AG04450 (cell line): Measurements from ENCODE around the gene TARDBP. TPM values are rescaled to one million over a fixed set of nuclear protein-coding genes. Genes with fewer than 3 reads are reported as not detected.

Source experiments
- CTCF ChIA-PET: fragments of 300-600, 350-600 bp; formaldehyde crosslinking; extraction: SDS; loops from one replicate; lab custom pipeline; 2022; ENCODE audit warnings: antibody characterized with exemption, inconsistent platforms; lab: Charles Lee
- POLR2A ChIA-PET: fragments of 350-600 bp; formaldehyde crosslinking; extraction: SDS; loops from one replicate; lab custom pipeline; 2021; ENCODE audit warnings: antibody characterized with exemption, inconsistent platforms; lab: Yijun Ruan, JAX
- DNase-seq: peaks from one replicate; pipeline ENCODE4 v3.0.0-alpha.2; 2011; ENCODE audit warnings: low read depth, low spot score
- H3K27ac ChIP-seq: one replicate; pipeline ENCODE4 v1.5.1; 2012; ENCODE audit warnings: low read depth, low read length, control low read depth
- H3K27me3 ChIP-seq: one replicate; pipeline ENCODE4 v1.6.0; 2012; ENCODE audit warnings: low read length; ENCODE audit not compliant: control insufficient read depth, insufficient read depth
- H3K4me3 ChIP-seq: 2 replicates; pipeline ENCODE4 v1.5.1; 2011; ENCODE audit warnings: mild to moderate bottlenecking, low read depth, low read length, control low read depth
- H3K9me3 ChIP-seq: 2 replicates; pipeline ENCODE4 v1.5.1; 2012; ENCODE audit warnings: low read length; ENCODE audit not compliant: control insufficient read depth, insufficient read depth
- polyA plus RNA-seq: library from polyadenylated mRNA; depleted of rRNA; stranded (reverse); fragments of >200 nt; gene quantifications from 2 replicates; pipeline ENCODE4 v1.2.3, GENCODE V29; 2011
- TF ChIP-seq, protein P1 (sequence below): IDR thresholded peaks from 2 replicates; pipeline ENCODE4 v1.5.1; 2011; ENCODE audit warnings: low read depth, low read length, control low read depth, inconsistent platforms

Gene TARDBP
- polyA plus RNA-seq, 1 experiment = 218 TPM

DNA sequence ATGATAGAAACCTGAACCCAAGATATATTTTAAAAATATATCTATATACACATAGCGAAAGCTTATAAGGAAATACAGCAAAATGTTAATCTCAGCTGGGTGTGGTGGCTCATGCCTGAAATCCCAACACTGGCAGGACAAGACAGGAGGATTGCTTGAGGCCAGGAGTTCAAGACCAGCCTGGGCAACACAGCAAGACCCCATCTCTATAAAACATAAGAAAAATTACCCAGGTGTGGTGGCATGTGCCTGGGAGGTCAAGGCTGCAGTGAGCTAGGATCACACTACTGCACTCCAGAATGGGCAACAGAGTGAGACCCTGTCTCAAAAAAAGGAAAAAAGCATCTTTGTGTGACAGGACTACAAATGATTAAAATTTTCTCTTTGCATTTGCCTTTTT is 53.3 kb downstream of the TARDBP start:
- Histone ChIP-seq H3K4me3 (no peak overlapping the region), H3K27ac (no peak overlapping the region), H3K27me3 (no peaks in the 10 kb centered on the region), H3K9me3 (no peaks in the 10 kb centered on the region)
- ChIA-PET CTCF (interaction anchor here (1.2 kb wide), 1 partner anchor 28 kb away, joined by 6 read pairs; no protein-coding TSS in a partner anchor), POLR2A (no interaction called here)
- TF ChIP-seq, protein P1, sequence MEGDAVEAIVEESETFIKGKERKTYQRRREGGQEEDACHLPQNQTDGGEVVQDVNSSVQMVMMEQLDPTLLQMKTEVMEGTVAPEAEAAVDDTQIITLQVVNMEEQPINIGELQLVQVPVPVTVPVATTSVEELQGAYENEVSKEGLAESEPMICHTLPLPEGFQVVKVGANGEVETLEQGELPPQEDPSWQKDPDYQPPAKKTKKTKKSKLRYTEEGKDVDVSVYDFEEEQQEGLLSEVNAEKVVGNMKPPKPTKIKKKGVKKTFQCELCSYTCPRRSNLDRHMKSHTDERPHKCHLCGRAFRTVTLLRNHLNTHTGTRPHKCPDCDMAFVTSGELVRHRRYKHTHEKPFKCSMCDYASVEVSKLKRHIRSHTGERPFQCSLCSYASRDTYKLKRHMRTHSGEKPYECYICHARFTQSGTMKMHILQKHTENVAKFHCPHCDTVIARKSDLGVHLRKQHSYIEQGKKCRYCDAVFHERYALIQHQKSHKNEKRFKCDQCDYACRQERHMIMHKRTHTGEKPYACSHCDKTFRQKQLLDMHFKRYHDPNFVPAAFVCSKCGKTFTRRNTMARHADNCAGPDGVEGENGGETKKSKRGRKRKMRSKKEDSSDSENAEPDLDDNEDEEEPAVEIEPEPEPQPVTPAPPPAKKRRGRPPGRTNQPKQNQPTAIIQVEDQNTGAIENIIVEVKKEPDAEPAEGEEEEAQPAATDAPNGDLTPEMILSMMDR = no peak
- no peak for DNase-seq

DNA sequence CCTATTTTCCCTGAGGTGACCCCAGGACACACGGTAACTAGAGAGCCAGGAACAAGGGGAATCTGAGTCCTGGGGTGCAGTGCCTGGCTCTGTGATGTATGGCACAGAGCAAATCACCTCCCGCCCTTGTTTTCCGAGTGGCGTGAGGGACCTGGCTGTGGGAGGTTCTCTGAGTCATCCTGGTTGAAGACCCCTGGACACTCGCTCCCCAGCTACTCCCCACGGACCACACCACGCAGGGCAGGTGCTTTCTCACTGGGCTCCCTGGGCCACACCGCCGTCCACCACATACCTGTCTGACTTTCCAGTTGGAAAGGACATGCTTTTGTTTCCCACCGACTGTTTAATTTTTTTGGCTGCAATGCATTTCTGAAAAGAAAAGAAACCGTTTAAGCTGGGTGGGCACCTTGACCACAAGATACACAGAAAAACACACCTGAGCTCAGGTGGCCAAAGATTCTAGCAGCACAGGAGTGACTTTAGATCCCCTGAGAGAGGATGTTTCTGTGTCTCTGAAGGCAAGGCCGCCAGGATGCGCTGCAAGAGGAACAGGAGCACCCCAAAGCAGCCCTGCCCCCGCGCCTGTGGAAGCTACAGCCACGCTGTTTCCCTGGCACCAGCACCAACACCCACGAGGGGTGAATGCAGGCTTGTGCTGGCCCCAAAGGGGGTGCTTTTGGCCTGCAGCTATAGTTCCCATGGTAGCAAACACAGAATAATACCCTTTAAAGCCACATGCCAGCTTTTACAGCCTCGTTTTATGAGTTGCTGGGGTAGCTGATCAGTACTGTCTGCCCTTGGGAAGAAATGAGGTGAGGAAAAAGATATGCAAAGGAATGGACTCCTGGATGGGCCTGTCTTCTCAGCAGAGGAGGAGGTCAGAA is 55.5 kb downstream of the TARDBP start:
- H3K27ac ChIP-seq = no peak overlapping the region
- ChIA-PET POLR2A (no interaction called here), CTCF (interaction anchor here (2.2 kb wide), 1 partner anchor 30 kb away, joined by 4 read pairs; no protein-coding TSS in a partner anchor)
- H3K4me3 ChIP-seq = no peak overlapping the region
- DNase-seq = no peak
- H3K9me3 ChIP-seq = no peaks in the 10 kb centered on the region
- TF ChIP-seq, protein P1 = no peak
- no peaks in the 10 kb centered on the region for H3K27me3 ChIP-seq

DNA sequence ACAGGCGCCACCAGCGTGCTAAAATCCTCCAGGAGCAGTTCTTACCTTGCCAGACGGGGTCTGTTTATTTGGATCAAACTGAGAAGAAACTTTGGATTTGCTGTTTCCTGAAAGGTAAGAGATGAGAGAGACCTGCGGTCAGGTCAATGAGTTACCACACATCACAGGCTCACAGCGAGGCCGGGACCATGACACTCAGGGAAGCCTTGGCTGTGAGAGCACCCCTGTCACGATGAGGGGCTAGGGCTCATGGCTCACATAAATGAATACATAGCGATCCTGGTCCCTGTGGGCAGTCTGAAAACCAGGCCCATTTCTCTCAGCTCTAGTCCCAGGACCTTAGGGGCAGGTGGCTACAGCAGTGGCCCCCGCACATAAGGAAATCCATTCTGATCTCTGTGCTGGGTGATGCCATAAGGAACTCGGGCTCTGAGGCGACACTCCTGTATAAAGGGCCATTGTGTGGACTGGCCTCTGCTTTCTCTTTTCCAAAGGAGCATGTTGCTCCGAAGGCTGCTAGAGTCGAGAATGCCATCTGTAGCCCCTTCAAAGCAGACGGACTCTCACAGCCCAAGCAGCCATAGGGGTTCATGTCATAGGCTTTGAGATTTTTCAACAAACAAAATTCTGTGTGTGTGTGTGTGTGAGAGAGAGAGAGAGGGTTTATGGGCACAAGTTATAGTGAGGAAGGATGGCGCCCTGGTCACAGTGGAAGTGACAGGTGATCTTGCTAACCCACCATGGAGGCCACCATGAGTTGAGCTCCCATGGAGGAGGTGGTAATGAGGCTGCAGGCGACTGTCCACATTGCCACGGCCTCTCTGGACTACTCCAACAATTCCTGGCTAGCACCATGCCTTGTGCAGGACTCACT is 56.4 kb downstream of the TARDBP start:
- DNase-seq = no peak
- ChIA-PET POLR2A (no interaction called here), CTCF (interaction anchor here (2.2 to 2.3 kb wide), 2 partner anchors 31 kb away, joined by 4 to 15 read pairs; no protein-coding TSS in a partner anchor)
- no peak overlapping the region for H3K27ac ChIP-seq
- no peaks in the 10 kb centered on the region for H3K27me3 ChIP-seq
- no peaks in the 10 kb centered on the region for H3K9me3 ChIP-seq
- no peak overlapping the region for H3K4me3 ChIP-seq
- TF ChIP-seq, protein P1 = no peak

- CTCF ChIA-PET = interaction anchor here (1.4 to 2.3 kb wide), 2 partner anchors 10 to 33 kb away, joined by 5 to 15 read pairs; no protein-coding TSS in a partner anchor
- H3K27ac ChIP-seq = no peak overlapping the region
- H3K27me3 ChIP-seq = no peaks in the 10 kb centered on the region
- POLR2A ChIA-PET = interaction anchor here (0.7 kb wide), 1 partner anchor 39 kb away, joined by 3 read pairs; no protein-coding TSS in a partner anchor
- no peak overlapping the region for H3K4me3 ChIP-seq
- TF ChIP-seq, protein P1 = no peak
- DNase-seq = no peak
- no peaks in the 10 kb centered on the region for H3K9me3 ChIP-seq
Measured at GRCh38 chr1:11070876-11071275, 58.4 kb downstream of the TARDBP start.
